ENCODE data around the gene RNF5. TPM values are rescaled to one million over a fixed set of nuclear protein-coding genes. Genes with fewer than 3 reads are reported as not detected.

Gene RNF5
- total RNA-seq, 1 donor, result 37.6 TPM

DNA sequence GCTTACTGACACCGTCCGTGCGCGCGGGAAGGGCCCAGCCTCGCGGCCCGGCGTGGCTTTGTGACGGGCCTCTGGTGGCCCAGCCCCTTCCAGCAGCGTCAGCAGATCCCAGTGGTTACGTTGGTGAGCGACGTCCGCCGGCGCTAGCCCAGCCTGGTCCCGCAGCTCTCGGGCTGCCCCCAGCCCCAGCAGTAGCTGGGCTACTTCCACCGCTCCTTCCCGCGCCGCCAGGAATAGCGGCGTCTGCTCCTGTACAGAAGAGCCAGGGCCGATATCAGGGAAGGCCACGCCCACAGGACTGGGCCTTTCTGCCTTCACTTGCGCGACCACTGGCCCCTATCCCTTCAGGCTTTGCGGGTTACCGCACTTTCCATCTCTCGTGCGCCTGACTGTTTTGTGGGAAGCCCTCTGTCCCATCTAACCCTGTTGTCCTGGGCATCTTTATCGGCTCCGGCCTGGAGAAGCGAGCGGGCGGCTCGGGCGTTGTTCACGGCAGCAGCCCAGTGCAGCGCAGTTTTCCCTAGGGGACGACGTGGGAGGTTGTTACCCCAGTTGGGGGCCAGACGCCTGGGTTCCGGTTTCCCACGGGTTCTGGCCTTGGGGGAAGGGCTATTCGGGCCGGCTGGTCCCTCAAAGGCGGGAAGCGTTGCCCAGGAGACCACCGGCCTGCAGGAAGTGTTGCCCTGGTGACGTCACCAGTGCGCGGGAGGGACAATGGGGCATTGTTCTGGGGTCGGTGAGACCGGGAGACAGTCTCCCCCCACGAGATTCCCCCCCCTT, 17.9 kb downstream of the RNF5 start:
- peak overlapping the region; percentile 96 for H3K4me3 ChIP-seq (ENCODE audit: low read depth, low read length)
- TF ChIP-seq, protein P1, sequence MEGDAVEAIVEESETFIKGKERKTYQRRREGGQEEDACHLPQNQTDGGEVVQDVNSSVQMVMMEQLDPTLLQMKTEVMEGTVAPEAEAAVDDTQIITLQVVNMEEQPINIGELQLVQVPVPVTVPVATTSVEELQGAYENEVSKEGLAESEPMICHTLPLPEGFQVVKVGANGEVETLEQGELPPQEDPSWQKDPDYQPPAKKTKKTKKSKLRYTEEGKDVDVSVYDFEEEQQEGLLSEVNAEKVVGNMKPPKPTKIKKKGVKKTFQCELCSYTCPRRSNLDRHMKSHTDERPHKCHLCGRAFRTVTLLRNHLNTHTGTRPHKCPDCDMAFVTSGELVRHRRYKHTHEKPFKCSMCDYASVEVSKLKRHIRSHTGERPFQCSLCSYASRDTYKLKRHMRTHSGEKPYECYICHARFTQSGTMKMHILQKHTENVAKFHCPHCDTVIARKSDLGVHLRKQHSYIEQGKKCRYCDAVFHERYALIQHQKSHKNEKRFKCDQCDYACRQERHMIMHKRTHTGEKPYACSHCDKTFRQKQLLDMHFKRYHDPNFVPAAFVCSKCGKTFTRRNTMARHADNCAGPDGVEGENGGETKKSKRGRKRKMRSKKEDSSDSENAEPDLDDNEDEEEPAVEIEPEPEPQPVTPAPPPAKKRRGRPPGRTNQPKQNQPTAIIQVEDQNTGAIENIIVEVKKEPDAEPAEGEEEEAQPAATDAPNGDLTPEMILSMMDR (IDR thresholded peaks at IDR 0.05; ENCODE audit: insufficient read depth, low read depth, low read length), result no peak
- DNase-seq (ENCODE audit: low read depth), result peak; percentile 87

DNA sequence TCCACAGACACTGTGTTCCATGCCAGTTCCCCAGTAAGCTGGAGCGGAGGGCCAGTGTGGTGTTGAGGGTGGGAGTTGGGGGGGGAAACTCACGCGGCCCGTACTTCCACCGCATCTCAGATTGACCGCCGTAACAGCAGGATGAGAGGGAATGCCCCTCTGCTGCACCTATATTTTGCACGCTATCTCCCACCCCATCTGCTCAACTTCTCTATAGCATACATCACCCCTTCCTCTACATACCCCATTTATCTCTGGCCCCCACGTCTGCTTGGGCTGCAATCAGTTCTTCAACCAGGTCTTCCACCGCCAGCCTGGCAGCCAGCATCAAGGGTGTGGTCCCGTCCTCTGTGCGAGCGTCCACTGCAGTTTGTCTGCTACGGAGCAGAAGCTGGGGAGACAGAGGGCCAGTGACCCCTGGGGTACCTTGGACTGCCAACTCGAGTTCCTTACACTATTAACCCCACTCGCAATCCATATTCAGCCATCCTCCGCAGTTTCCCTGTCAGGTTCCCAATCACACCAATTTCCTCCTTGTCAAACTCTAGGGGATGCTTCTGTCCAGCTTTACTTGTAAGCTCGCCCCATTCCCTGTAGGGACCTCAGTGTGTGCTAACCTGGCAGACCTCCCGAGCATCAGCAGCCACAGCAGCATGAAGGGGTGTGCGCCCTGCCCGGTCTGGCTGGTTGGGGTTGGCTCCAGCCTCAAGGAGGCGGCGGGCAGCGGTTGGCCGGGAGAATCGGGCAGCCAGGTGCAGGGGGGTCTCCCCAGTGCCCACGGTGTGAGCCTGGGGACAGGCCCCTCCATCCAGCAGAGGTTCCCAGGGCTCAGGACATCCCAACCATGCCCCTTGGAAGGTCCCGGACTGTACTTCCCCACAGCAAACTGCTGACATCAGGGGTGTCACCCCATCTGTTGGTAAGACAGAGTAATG, 18.7 kb downstream of the RNF5 start:
- TF ChIP-seq, protein P1 (IDR thresholded peaks at IDR 0.05; ENCODE audit: insufficient read depth, low read depth, low read length), result no peak
- peak; percentile 21 for DNase-seq (ENCODE audit: low read depth)
- peak overlapping the region; percentile 96 for H3K4me3 ChIP-seq (ENCODE audit: low read depth, low read length)

DNA sequence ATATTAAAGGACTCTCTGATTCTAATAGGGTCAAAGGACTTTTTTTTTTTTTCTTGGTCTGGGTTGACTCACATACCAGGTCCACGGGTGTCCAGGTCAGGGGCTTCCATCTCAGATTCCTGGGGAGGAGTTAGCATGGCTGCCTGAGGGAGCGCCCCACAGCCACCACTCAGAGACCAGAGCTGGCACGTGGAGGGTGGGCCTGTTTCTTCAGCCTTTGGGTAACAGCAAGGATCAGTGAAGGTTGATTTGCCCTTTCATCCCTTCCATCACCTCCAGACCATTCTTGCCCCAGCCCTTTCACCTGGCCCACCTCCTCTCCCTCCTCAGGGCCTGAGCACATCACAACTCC, 20.1 kb downstream of the RNF5 start:
- H3K4me3 ChIP-seq (ENCODE audit: low read depth, low read length), result no peak overlapping the region
- no peak for DNase-seq (ENCODE audit: low read depth)
- TF ChIP-seq, protein P1 (IDR thresholded peaks at IDR 0.05; ENCODE audit: insufficient read depth, low read depth, low read length), result no peak

DNA sequence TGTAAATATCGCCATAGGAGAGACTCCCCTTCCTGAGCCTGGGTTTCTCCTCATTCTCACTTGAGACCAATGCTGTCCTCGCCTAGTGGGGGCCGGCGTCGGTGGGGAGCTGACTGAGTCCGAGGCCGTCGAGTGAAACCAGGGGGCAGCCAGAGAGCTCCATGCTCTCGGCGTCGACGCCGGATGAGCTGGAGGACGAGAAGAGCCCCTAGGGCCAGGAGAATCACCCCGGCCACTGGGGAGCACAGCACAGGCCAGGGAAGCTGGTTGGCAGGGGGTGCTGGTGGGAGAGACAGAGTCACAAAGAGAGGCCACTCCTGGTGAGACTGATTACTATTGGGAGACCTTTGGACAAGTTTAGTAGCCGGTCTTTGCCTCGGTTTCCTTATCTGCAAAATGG, 20.7 kb downstream of the RNF5 start:
- no peak for DNase-seq (ENCODE audit: low read depth)
- no peak overlapping the region for H3K4me3 ChIP-seq (ENCODE audit: low read depth, low read length)
- TF ChIP-seq, protein P1 (IDR thresholded peaks at IDR 0.05; ENCODE audit: insufficient read depth, low read depth, low read length), result no peak

DNA sequence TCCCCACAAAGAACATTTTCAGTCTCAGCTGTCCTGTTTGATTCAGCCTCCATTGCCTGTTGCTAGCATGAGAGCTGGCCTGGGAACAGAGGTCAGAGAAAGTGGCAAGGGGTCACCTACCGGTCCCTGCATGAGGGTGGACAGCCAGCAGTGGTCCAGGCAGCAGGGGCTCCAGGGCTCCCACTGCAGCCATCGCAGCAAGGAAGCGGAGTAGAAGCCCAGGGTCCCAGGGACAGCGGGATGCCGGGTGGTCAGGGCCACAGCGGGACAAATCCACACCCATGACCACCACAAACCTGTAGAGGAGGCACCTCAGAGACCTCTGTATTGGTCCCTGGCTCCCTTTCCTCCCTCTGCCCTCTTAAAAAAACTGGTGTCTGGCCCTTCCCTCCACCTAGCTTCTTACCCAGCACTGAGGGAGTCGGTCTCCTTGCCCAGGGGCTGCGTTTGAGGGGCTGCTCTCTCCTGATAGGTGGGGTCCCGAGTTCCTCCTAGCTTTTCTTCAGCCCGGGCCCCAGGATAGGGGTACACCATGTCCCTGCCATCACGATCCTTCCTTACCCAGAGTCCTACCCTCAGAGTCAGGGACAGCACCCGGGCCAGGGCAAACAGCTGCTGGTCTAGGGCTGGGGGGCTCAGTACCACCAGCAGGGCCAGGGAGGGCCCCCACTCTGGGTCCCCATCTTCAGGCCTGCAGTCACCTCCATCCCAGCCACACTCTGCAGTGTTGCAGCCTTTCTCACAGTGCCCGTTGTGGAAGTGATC, 22.7 kb downstream of the RNF5 start:
- no peak overlapping the region for H3K4me3 ChIP-seq (ENCODE audit: low read depth, low read length)
- DNase-seq (ENCODE audit: low read depth), result no peak
- TF ChIP-seq, protein P1 (IDR thresholded peaks at IDR 0.05; ENCODE audit: insufficient read depth, low read depth, low read length), result no peak

DNA sequence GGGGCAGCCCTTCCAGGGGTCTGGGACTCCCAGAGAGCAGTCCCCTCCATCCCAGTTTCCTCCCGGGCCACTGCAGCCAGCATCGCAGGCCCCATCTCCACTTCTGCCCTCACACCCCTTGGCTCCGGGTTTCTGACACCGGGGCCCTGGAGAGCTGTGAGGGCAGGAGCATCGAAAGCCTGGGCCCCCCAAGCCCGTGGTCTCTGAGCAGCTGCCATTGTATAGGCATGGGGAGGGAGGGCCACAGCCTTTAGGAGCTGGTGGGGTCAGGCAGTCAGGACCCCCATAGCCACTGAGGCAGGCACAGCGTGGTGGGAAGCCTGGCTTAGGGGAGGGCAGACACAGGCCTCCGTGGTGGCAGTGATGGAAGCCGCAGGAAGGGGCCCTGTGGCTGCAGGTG, 24.0 kb downstream of the RNF5 start:
- TF ChIP-seq, protein P1 (IDR thresholded peaks at IDR 0.05; ENCODE audit: insufficient read depth, low read depth, low read length), result no peak
- DNase-seq (ENCODE audit: low read depth), result no peak
- H3K4me3 ChIP-seq (ENCODE audit: low read depth, low read length), result no peak overlapping the region
